Fibroblast of pulmonary artery (primary cell): ENCODE measurements around the gene ZKSCAN1.
A peak's percentile ranks its signal among the peaks of the same experiment; 100 is the strongest.

Source experiments
- DNase-seq: peaks from one replicate; pipeline ENCODE4 v3.0.0-alpha.2; 2010; ENCODE audit warnings: low read depth
- H3K4me3 ChIP-seq: replicated peaks from 2 replicates; pipeline ENCODE4 v1.5.1; 2011; ENCODE audit warnings: low read depth, mild to moderate bottlenecking, control low read depth, low read length, moderate library complexity
- CTCF ChIP-seq: IDR thresholded peaks from 2 replicates; pipeline ENCODE4 v1.5.1; 2011; ENCODE audit warnings: mild to moderate bottlenecking, control low read depth, low read length, inconsistent platforms; ENCODE audit errors: missing control alignments

Gene ZKSCAN1

GRCh38 chr7:100088621-100089457 lies 73.4 kb downstream of the ZKSCAN1 start, which contains the start of gene COPS6:
COPS6 (plus strand) TSS chr7:100088969; CDS start chr7:100088991, 22 bp downstream.
- DNase-seq: peak; percentile 74
- peak within 1 kb of the TSS; percentile 68 for H3K4me3 ChIP-seq
- TF ChIP-seq CTCF: no peak

GRCh38 chr7:100089458-100090196 lies 74.2 kb downstream of the ZKSCAN1 start:
- no peak for TF ChIP-seq CTCF
- H3K4me3 ChIP-seq: peak overlapping the region; percentile 68
- DNase-seq: no peak

- no peak for DNase-seq
- no peak for TF ChIP-seq CTCF
- H3K4me3 ChIP-seq: no peak overlapping the region
These were observed 75.4 kb downstream of the ZKSCAN1 start for GRCh38 chr7:100090527-100091410.
